Measurements from ENCODE around the gene ARHGEF40.

Gene ARHGEF40

GRCh38 chr14:21090194-21090939 lies 20.3 kb downstream of the ARHGEF40 start:
- no peaks in the 10 kb centered on the region for H3K9me3 ChIP-seq (ENCODE audit: control insufficient read depth, low read depth, low read length)
- no peak overlapping the region for H3K9ac ChIP-seq (ENCODE audit: low read length)
- H3K4me3 ChIP-seq (ENCODE audit: low read length), result no peak overlapping the region
- peaks cover 54% of the 10 kb centered on the region for H3K36me3 ChIP-seq (ENCODE audit: control insufficient read depth, low read depth, low read length)
- H3K27ac ChIP-seq (ENCODE audit: low read length), result no peak overlapping the region
- peaks cover 25% of the 10 kb centered on the region for H3K4me1 ChIP-seq (ENCODE audit: control insufficient read depth, low read depth, low read length)
- no peaks in the 10 kb centered on the region for H3K27me3 ChIP-seq (ENCODE audit: control insufficient read depth, insufficient read depth, low read length)

GRCh38 chr14:21090940-21091663 lies 21.0 kb downstream of the ARHGEF40 start:
- H3K27me3 ChIP-seq (ENCODE audit: control insufficient read depth, insufficient read depth, low read length), result no peaks in the 10 kb centered on the region
- no peak overlapping the region for H3K4me3 ChIP-seq (ENCODE audit: low read length)
- peaks cover 30% of the 10 kb centered on the region for H3K4me1 ChIP-seq (ENCODE audit: control insufficient read depth, low read depth, low read length)
- H3K9ac ChIP-seq (ENCODE audit: low read length), result no peak overlapping the region
- no peaks in the 10 kb centered on the region for H3K9me3 ChIP-seq (ENCODE audit: control insufficient read depth, low read depth, low read length)
- peaks cover 46% of the 10 kb centered on the region for H3K36me3 ChIP-seq (ENCODE audit: control insufficient read depth, low read depth, low read length)
- H3K27ac ChIP-seq (ENCODE audit: low read length), result no peak overlapping the region

- H3K4me1 ChIP-seq (ENCODE audit: control insufficient read depth, low read depth, low read length), result peaks cover 38% of the 10 kb centered on the region
- no peak overlapping the region for H3K27ac ChIP-seq (ENCODE audit: low read length)
- no peak overlapping the region for H3K9ac ChIP-seq (ENCODE audit: low read length)
- no peak overlapping the region for H3K4me3 ChIP-seq (ENCODE audit: low read length)
- H3K36me3 ChIP-seq (ENCODE audit: control insufficient read depth, low read depth, low read length), result peaks cover 39% of the 10 kb centered on the region
- H3K9me3 ChIP-seq (ENCODE audit: control insufficient read depth, low read depth, low read length), result no peaks in the 10 kb centered on the region
- no peaks in the 10 kb centered on the region for H3K27me3 ChIP-seq (ENCODE audit: control insufficient read depth, insufficient read depth, low read length)
These were observed 21.7 kb downstream of the ARHGEF40 start for GRCh38 chr14:21091821-21092272.

- H3K4me3 ChIP-seq (ENCODE audit: low read length), result no peak overlapping the region
- peaks cover 36% of the 10 kb centered on the region for H3K36me3 ChIP-seq (ENCODE audit: control insufficient read depth, low read depth, low read length)
- no peaks in the 10 kb centered on the region for H3K9me3 ChIP-seq (ENCODE audit: control insufficient read depth, low read depth, low read length)
- H3K4me1 ChIP-seq (ENCODE audit: control insufficient read depth, low read depth, low read length), result peaks cover 37% of the 10 kb centered on the region
- no peak overlapping the region for H3K9ac ChIP-seq (ENCODE audit: low read length)
- H3K27ac ChIP-seq (ENCODE audit: low read length), result no peak overlapping the region
- no peaks in the 10 kb centered on the region for H3K27me3 ChIP-seq (ENCODE audit: control insufficient read depth, insufficient read depth, low read length)
These were observed 22.3 kb downstream of the ARHGEF40 start for GRCh38 chr14:21092273-21093011.

GRCh38 chr14:21093018-21093417 lies 22.9 kb downstream of the ARHGEF40 start:
- no peaks in the 10 kb centered on the region for H3K9me3 ChIP-seq (ENCODE audit: control insufficient read depth, low read depth, low read length)
- peak overlapping the region; percentile 58 for H3K9ac ChIP-seq (ENCODE audit: low read length)
- no peak overlapping the region for H3K27ac ChIP-seq (ENCODE audit: low read length)
- peaks cover 36% of the 10 kb centered on the region for H3K4me1 ChIP-seq (ENCODE audit: control insufficient read depth, low read depth, low read length)
- no peaks in the 10 kb centered on the region for H3K27me3 ChIP-seq (ENCODE audit: control insufficient read depth, insufficient read depth, low read length)
- no peak overlapping the region for H3K4me3 ChIP-seq (ENCODE audit: low read length)
- peaks cover 30% of the 10 kb centered on the region for H3K36me3 ChIP-seq (ENCODE audit: control insufficient read depth, low read depth, low read length)

GRCh38 chr14:21093769-21094681 lies 23.9 kb downstream of the ARHGEF40 start:
- peak overlapping the region; percentile 58 for H3K9ac ChIP-seq (ENCODE audit: low read length)

GRCh38 chr14:21095430-21096205 lies 25.5 kb downstream of the ARHGEF40 start:
- Histone ChIP-seq H3K9me3 (ENCODE audit: control insufficient read depth, low read depth, low read length) (no peaks in the 10 kb centered on the region), H3K4me3 (ENCODE audit: low read length) (peak overlapping the region; percentile 74), H3K36me3 (ENCODE audit: control insufficient read depth, low read depth, low read length) (peaks cover 11% of the 10 kb centered on the region), H3K27ac (ENCODE audit: low read length) (no peak overlapping the region), H3K9ac (ENCODE audit: low read length) (no peak overlapping the region), H3K27me3 (ENCODE audit: control insufficient read depth, insufficient read depth, low read length) (no peaks in the 10 kb centered on the region), H3K4me1 (ENCODE audit: control insufficient read depth, low read depth, low read length) (peaks cover 45% of the 10 kb centered on the region)

More at GRCh38 chr14:21093769-21094681, 23.9 kb downstream of the ARHGEF40 start:
- Histone ChIP-seq H3K9me3 (ENCODE audit: control insufficient read depth, low read depth, low read length) (no peaks in the 10 kb centered on the region), H3K4me3 (ENCODE audit: low read length) (peak overlapping the region; percentile 64), H3K27me3 (ENCODE audit: control insufficient read depth, insufficient read depth, low read length) (no peaks in the 10 kb centered on the region), H3K4me1 (ENCODE audit: control insufficient read depth, low read depth, low read length) (peaks cover 37% of the 10 kb centered on the region), H3K27ac (ENCODE audit: low read length) (peak overlapping the region; percentile 4), H3K36me3 (ENCODE audit: control insufficient read depth, low read depth, low read length) (peaks cover 22% of the 10 kb centered on the region)

GRCh38 chr14:21096438-21096837 lies 26.3 kb downstream of the ARHGEF40 start:
- Histone ChIP-seq H3K36me3 (ENCODE audit: control insufficient read depth, low read depth, low read length) (peaks cover 6% of the 10 kb centered on the region), H3K9ac (ENCODE audit: low read length) (no peak overlapping the region), H3K27me3 (ENCODE audit: control insufficient read depth, insufficient read depth, low read length) (no peaks in the 10 kb centered on the region), H3K9me3 (ENCODE audit: control insufficient read depth, low read depth, low read length) (no peaks in the 10 kb centered on the region), H3K4me1 (ENCODE audit: control insufficient read depth, low read depth, low read length) (peaks cover 45% of the 10 kb centered on the region), H3K4me3 (ENCODE audit: low read length) (peak overlapping the region; percentile 74), H3K27ac (ENCODE audit: low read length) (no peak overlapping the region)

GRCh38 chr14:21096978-21097635 lies 27.0 kb downstream of the ARHGEF40 start:
- H3K27me3 ChIP-seq (ENCODE audit: control insufficient read depth, insufficient read depth, low read length), result no peaks in the 10 kb centered on the region
- peaks cover 4% of the 10 kb centered on the region for H3K36me3 ChIP-seq (ENCODE audit: control insufficient read depth, low read depth, low read length)
- H3K9me3 ChIP-seq (ENCODE audit: control insufficient read depth, low read depth, low read length), result no peaks in the 10 kb centered on the region
- peak overlapping the region; percentile 74 for H3K4me3 ChIP-seq (ENCODE audit: low read length)
- peak overlapping the region; percentile 83 for H3K9ac ChIP-seq (ENCODE audit: low read length)
- H3K4me1 ChIP-seq (ENCODE audit: control insufficient read depth, low read depth, low read length), result peaks cover 50% of the 10 kb centered on the region
- H3K27ac ChIP-seq (ENCODE audit: low read length), result peak overlapping the region; percentile 86

GRCh38 chr14:21097636-21098075 lies 27.6 kb downstream of the ARHGEF40 start:
- no peaks in the 10 kb centered on the region for H3K9me3 ChIP-seq (ENCODE audit: control insufficient read depth, low read depth, low read length)
- no peaks in the 10 kb centered on the region for H3K27me3 ChIP-seq (ENCODE audit: control insufficient read depth, insufficient read depth, low read length)
- H3K36me3 ChIP-seq (ENCODE audit: control insufficient read depth, low read depth, low read length), result peaks cover 4% of the 10 kb centered on the region
- H3K4me1 ChIP-seq (ENCODE audit: control insufficient read depth, low read depth, low read length), result peaks cover 54% of the 10 kb centered on the region
- peak overlapping the region; percentile 74 for H3K4me3 ChIP-seq (ENCODE audit: low read length)
- peak overlapping the region; percentile 86 for H3K27ac ChIP-seq (ENCODE audit: low read length)
- peak overlapping the region; percentile 83 for H3K9ac ChIP-seq (ENCODE audit: low read length)

Measured in iPS-18a (cell line).